NCI-H748 (cell line): ENCODE measurements around the gene LINC01488.
A peak's percentile ranks its signal among the peaks of the same experiment; 100 is the strongest.

Experiments
- DNase-seq: peaks from one replicate; lab custom pipeline; 2025; ENCODE audit not compliant: unreplicated experiment; lab: John Stamatoyannopoulos, UW

The LINC01488 gene

DNA sequence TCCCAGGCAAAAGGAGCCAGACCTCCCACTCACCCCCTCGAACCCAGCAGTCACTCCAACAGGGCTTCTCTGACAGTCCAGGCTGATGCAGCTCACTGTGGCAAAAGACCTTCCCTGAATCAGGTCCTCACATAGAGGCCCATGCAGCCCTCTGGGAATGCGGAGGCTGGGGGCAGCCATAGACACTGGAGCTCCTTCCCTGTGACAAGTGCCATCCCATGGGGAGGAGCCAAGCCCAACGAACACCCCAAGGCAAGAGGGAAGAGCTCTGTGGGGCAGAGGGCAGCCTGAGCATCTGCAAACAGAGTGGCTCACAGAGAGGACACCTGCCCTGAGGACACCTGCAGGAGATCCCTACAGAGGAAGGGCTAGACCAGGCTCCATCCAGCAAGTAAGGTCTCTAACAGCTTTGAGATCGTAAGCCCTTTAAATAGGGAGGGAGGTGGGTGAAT is at the start of gene LINC01488:
Gene LINC01488, plus strand, starts transcription at position 271 of the 452 bp plus-strand sequence.
- DNase-seq = no peak

DNA sequence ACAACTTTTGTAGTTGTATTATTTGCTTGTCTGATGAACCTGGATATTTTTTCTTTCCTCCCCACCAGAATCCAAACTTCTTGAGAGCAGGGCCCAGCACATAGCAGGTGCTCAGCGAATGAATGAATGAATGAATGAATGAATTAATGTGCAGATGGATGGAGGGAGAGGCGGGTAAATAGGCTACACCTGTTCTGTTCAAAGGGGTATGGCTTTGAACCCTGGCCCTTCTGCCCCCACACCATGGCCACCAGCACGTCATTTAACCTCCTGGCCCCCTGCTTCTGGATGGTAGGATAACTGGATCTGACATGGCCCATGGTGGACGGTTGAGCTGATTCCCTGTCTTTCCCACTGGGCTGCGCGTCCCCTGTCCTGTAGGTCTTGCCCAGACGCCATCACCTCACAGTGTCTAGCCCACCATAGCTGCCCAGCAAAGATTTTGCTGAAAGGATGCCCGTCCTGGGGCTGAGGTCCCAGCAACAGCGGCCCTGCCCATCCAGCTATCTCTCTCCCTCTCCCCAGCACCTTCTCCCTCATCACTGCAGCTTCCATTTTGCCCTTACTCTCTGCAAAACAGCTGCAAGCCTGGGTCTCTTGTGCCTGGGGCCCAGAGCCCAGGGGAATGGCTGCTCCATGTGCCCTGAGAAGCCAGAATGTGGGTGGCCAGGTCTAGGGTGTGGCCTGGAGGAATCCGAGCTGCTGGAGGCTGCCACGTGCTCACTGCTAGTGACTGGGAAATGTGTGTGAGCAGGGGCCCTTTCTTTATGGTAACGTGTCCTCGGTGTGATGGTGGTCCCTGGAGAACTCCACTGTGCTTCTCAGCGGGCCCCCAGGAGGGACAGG is 49.3 kb upstream of the LINC01488 start:
- DNase-seq = no peak

- no peak for DNase-seq
Observed at GRCh38 chr11:69433741-69434140, 47.7 kb upstream of the LINC01488 start.

DNA sequence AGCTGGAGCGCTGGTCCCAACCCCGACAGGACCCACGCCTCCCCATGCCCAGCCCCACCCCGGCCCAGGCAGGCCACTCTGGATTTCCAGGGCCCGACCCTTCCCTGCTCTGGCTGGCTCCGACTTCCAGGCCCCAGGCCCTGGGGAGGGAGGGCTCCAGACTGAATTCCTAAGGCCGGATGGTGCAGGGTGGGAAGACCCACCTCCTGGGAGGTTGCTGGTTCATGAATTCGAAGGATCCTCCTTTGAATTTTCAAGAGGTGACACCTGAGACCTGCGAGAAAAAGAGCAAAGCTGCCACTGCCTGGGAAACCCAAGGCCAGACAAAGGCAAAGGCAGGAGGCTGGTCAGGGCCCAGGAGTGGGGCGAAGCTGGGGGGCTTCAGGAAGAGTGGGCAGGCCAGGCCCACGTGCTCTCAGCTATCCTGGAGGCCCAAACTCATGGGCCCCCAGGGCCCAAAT is 47.0 kb upstream of the LINC01488 start:
- DNase-seq = no peak

DNA sequence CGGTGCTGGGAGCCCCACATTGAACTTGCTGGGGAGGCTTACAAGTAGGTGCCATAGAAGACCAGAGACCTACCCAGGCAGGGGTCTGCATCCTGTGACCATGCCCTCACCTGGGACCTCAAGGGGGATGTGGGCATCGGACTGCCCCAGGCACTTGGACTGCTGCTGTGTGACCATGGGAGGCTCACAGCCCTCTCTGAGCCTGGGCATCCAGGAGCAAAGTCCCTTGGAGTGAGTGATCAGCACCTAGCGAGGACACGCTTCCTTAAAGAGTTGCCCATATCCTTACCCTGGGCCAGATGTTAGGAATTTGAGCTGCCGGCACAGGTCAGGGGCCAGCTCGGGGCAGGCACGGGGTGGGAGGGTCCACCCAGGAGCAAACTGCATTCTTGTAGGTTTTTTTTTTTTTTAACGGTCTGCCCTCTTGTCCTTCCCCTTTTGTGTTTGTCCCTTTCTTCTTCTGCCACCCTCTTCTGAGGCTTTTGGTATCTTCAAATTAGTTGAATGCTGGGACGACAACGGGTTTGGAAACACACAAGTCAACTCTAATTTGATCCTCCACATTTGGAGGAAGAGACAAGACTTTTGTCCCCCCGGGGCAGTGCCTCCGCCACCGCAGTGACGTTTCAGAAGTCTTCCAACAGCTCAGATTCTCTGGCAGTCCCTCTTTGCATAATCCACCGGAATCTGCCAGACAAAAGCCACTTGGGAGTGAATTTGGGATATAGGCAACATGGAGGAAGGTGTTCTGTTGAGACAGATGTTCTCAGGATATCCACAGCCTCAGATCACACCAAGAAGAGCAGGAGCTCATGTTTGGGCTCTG is 46.1 kb upstream of the LINC01488 start:
- no peak for DNase-seq

- DNase-seq = no peak
Observed at GRCh38 chr11:69436041-69436982, 45.2 kb upstream of the LINC01488 start.

DNA sequence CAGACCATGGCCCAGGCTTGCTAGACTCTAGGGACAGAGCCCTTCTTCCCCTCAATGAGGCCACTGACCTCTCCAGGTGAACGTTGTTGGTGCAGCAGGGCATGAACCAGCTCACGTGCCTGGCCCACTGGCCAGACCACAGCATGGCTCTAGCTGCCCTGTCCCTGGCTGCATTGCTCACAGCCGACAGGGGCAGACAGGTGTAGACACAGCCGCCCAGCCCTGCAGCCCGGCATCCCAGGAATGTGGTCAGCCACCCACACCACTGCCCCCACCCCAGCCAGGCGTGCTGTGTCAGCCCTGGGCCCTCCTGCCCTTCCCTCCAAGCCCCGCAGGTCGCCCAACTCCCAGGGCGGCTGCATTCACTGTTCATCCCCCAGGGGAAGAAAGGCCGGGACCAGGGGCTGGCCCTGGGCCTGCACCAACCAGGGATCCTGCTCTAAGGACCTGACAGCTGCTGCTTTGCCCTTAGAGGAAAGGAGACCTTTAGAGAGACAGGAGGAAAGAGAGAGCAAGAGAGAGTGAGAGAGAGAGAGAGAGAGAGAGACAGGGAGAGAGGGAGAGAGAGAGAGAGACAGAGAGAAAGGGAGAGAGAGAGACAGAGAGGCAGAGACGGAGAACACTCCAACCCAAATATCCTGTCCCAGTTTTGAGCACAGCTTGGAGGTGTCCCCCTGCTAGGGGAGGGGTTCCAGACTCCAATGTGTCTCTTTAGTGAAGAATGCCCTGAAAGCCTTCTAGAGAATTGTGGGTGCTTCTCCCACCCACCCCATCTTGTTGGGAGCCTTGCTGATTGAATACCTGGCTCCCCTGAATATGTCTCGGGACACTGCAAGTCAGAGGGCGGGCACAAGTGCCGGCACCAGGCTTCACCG is 44.2 kb upstream of the LINC01488 start:
- DNase-seq = no peak

- DNase-seq = no peak
Observed at GRCh38 chr11:69437876-69438205, 43.6 kb upstream of the LINC01488 start.

DNA sequence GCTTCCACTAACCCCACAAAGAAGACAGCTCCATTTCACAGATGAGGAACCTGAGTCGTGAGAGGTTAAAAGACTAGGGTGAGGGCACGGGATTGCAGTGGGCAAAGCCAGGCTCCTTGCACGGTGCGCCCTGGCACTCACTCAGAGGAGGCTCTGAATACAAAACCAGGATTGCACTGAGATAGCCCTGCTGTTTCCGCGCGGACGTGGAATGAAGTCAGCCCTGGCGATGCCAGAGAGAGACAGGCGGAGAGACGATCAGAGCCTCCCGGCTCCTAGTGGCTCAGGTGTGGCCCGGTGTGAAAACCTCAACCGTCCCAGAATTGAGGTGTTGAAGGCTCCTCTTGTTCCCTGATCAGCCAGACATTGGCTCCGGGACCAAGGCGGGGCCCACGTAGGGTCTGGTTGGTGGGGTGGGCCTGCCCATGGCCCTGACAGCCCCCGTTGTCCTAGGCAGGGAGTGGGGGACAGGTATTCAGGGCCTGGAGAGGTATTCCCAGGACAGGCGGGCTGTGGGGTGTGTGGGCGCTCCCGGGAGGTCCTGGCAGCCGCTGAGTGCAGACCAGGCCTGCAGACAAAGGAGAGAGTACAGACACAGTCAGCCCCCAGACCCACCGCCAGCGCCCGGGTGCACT is 43.1 kb upstream of the LINC01488 start:
- no peak for DNase-seq

- DNase-seq = no peak
Observed at GRCh38 chr11:69439127-69439526, 42.3 kb upstream of the LINC01488 start.

DNA sequence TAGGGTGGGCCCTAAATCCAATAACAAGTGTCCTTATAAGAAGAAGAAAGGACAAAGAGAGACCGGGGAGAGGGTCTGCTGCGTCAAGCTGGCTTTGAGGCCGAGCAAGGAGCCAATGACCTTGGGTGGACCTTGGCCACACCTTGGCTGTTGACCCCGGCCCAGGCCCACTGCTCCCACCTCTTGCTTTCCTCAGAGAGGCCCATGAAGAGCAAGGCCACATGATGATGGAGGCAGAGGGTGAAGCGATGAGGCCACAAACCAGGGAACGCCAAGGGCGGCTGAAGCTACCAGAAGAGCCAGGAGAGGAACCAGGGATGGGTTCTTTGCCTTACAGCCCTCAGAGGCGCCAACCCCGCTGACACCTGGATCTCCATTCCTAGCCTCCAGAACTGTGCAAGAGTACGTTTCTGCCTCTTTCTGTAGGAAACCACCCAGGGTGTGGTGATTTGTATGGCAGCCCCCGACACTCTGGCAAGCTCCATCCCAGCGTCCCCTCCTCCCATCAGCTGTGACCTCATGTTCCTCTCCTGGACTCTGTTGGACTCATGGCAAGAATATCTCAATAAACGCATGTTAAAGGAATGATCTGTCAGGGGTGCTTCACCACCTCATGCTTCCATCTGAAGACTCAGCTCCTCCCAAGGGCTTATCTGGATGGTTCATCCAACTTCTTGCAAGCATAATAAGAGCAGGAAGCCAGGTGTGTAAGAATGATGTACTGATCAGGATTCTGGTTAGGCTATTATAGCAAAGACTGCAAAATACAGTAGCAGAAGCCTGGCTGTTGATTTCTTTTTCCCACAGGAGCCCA is 41.6 kb upstream of the LINC01488 start:
- no peak for DNase-seq

GRCh38 chr11:69440876-69441275 is 40.6 kb upstream of the LINC01488 start:
- DNase-seq = no peak

- no peak for DNase-seq
Observed at GRCh38 chr11:69442012-69442806, 39.3 kb upstream of the LINC01488 start.

DNA sequence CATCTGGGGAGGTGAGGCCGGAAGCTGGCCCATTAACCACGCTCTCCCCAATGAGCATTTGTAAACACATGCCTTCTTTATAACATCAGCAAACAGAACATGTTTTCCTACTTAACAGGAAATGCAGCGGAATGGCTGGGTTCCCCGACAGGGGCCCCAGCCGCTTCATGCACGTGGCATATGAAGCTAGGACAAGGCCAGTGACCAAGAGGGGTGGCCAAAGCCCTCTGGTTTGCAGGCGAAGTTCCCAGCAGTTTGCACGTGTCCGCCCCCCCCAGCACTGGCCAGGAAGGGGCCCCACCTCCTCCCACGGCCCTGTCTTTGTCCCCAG is 38.7 kb upstream of the LINC01488 start:
- DNase-seq = peak; percentile 67

GRCh38 chr11:69443138-69443967 is 38.1 kb upstream of the LINC01488 start:
- peak; percentile 94 for DNase-seq

- DNase-seq = no peak
Observed at GRCh38 chr11:69443968-69444364, 37.5 kb upstream of the LINC01488 start.
